ENCODE data around the gene ANKRD61.
"Not testable (repeated sequence)": the region's sequence is repeated elsewhere in the genome, so short reads cannot be mapped to it uniquely, and the experiment has no call there.

ANKRD61 gene

DNA sequence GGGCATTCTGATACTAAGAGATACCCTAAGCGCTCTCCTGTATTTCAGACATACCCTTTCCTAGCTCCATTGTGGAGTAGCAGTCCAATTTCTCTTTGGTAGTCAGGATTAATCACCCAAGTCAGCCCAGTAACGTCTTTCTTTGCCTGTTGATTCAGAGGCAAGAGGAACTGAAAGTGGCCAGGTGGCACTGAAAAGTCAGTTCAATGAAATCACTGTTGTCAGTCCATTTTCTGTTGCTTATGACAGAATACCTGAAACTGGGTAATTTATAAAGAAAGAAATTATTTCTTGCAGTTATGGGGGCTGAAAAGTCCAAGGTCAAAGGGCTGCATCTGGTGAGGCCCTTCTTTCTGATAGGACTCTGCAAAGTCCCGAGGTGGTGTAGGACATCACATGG, 40.2 kb downstream of the ANKRD61 start:
- no peaks in the 10 kb centered on the region for H3K9me3 ChIP-seq (ENCODE audit: control insufficient read depth in 1 of 2, low read length in 2 of 2)
- no peaks in the 10 kb centered on the region for H3K4me1 ChIP-seq (ENCODE audit: control insufficient read depth in 1 of 2, insufficient read depth in 2 of 2, low read length in 2 of 2)
- H3K36me3 ChIP-seq (ENCODE audit: control insufficient read depth in 1 of 2, insufficient read depth in 2 of 2, low read length in 2 of 2), result no peaks in the 10 kb centered on the region
- H3K9ac ChIP-seq (ENCODE audit: low read depth in 1 of 2, low read length in 2 of 2), result no peak overlapping the region
- no peaks in the 10 kb centered on the region for H3K27me3 ChIP-seq (ENCODE audit: control insufficient read depth in 1 of 2, insufficient read depth in 2 of 2, low read length in 2 of 2)
- no peak overlapping the region for H3K27ac ChIP-seq (ENCODE audit: low read depth, low read length)
- no peak overlapping the region for H3K4me3 ChIP-seq (ENCODE audit: low read depth in 1 of 2, low read length in 2 of 2)

DNA sequence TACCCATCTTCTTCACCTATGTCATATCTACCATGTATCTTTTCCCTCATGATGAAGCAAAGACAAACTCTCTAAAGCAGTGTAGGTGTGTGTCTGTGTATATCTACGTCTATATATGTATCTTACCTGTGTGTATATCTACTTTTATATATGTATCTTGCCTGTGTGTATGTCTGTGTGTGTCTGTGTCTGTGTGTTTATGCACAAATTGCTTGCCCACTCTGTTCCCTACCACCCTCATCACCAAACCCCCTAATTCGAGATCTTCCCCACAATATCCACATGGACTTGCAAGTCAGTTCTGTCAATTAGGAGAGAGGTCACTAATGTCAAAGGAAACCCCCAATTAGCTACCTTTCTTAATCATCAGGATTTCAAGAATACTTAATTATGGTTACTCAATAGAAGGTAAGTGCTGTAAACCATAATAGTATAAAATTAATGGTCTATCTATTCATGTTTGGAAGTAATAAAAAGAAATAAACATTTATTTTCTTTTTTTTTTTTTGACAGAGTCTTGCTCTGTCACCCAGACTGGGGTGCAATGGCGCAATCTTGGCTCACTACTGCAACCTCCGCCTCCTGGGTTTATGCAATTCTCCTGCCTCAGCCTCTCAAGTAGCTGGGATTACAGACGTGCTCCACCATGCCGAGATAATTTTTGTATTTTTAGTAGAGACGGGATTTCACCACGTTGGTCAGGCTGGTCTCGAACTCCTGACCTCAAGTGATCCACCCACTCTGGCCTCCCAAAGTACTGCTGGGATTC, 43.6 kb downstream of the ANKRD61 start:
- no peak overlapping the region for H3K27ac ChIP-seq (ENCODE audit: low read depth, low read length)
- no peak overlapping the region for H3K4me3 ChIP-seq (ENCODE audit: low read depth in 1 of 2, low read length in 2 of 2)
- H3K9me3 ChIP-seq (ENCODE audit: control insufficient read depth in 1 of 2, low read length in 2 of 2), result no peaks in the 10 kb centered on the region
- H3K36me3 ChIP-seq (ENCODE audit: control insufficient read depth in 1 of 2, insufficient read depth in 2 of 2, low read length in 2 of 2), result no peaks in the 10 kb centered on the region
- H3K9ac ChIP-seq (ENCODE audit: low read depth in 1 of 2, low read length in 2 of 2), result no peak overlapping the region
- H3K27me3 ChIP-seq (ENCODE audit: control insufficient read depth in 1 of 2, insufficient read depth in 2 of 2, low read length in 2 of 2), result no peaks in the 10 kb centered on the region
- no peaks in the 10 kb centered on the region for H3K4me1 ChIP-seq (ENCODE audit: control insufficient read depth in 1 of 2, insufficient read depth in 2 of 2, low read length in 2 of 2)

GRCh38 chr7:6078548-6078947, 47.4 kb downstream of the ANKRD61 start:
- Histone ChIP-seq H3K27ac (ENCODE audit: low read depth, low read length) (no peak overlapping the region), H3K36me3 (ENCODE audit: control insufficient read depth in 1 of 2, insufficient read depth in 2 of 2, low read length in 2 of 2) (no peaks in the 10 kb centered on the region), H3K4me1 (ENCODE audit: control insufficient read depth in 1 of 2, insufficient read depth in 2 of 2, low read length in 2 of 2) (no peaks in the 10 kb centered on the region), H3K4me3 (ENCODE audit: low read depth in 1 of 2, low read length in 2 of 2) (no peak overlapping the region), H3K27me3 (ENCODE audit: control insufficient read depth in 1 of 2, insufficient read depth in 2 of 2, low read length in 2 of 2) (no peaks in the 10 kb centered on the region), H3K9me3 (ENCODE audit: control insufficient read depth in 1 of 2, low read length in 2 of 2) (no peaks in the 10 kb centered on the region), H3K9ac (ENCODE audit: low read depth in 1 of 2, low read length in 2 of 2) (no peak overlapping the region)

GRCh38 chr7:6083047-6083446, 51.9 kb downstream of the ANKRD61 start:
- not testable (repeated sequence) for H3K27me3 ChIP-seq (ENCODE audit: control insufficient read depth in 1 of 2, insufficient read depth in 2 of 2, low read length in 2 of 2); H3K9ac ChIP-seq (ENCODE audit: low read depth in 1 of 2, low read length in 2 of 2); H3K4me1 ChIP-seq (ENCODE audit: control insufficient read depth in 1 of 2, insufficient read depth in 2 of 2, low read length in 2 of 2); H3K27ac ChIP-seq (ENCODE audit: low read depth, low read length); H3K9me3 ChIP-seq (ENCODE audit: control insufficient read depth in 1 of 2, low read length in 2 of 2); H3K4me3 ChIP-seq (ENCODE audit: low read depth in 1 of 2, low read length in 2 of 2); H3K36me3 ChIP-seq (ENCODE audit: control insufficient read depth in 1 of 2, insufficient read depth in 2 of 2, low read length in 2 of 2)
